MG63 (cell line): ENCODE measurements around the gene NPY4R2. TPM values are rescaled to one million over a fixed set of nuclear protein-coding genes. Genes with fewer than 3 reads are reported as not detected.
"Not testable (repeated sequence)": the region's sequence is repeated elsewhere in the genome, so short reads cannot be mapped to it uniquely, and the experiment has no call there.

ENCODE experiments used
- DNase-seq: peaks from one replicate; pipeline ENCODE4 v3.0.0-alpha.2; 2020
- H3K27me3 ChIP-seq: fragments of 250-450 bp; sonication (Bioruptor Pico); 2 replicates; pipeline ENCODE4 v1.5.1; 2020; ENCODE audit warnings: mild to moderate bottlenecking, moderate library complexity
- H3K36me3 ChIP-seq: fragments of 250-450 bp; sonication (Bioruptor Pico); 2 replicates; pipeline ENCODE4 v1.5.1; 2020; ENCODE audit warnings: mild to moderate bottlenecking, moderate library complexity
- H3K4me3 ChIP-seq: fragments of 250-450 bp; sonication (Bioruptor Pico); 2 replicates; pipeline ENCODE4 v1.5.1; 2020; ENCODE audit warnings: mild to moderate bottlenecking, moderate library complexity
- H3K9me3 ChIP-seq: fragments of 250-450 bp; sonication (Bioruptor Pico); 2 replicates; pipeline ENCODE4 v1.5.1; 2020; ENCODE audit warnings: mild to moderate bottlenecking, moderate library complexity
- total RNA-seq: library from RNA; depleted of rRNA; stranded (reverse); fragments of >200 nt; shearing (Covaris generic); gene quantifications from 2 replicates; pipeline ENCODE4 v1.2.3, GENCODE V29; 2014; ENCODE audit warnings: low replicate concordance; rRNA removed

NPY4R2 gene
- total RNA-seq, 1 experiment from 2014 or later: 0.26 TPM

DNA sequence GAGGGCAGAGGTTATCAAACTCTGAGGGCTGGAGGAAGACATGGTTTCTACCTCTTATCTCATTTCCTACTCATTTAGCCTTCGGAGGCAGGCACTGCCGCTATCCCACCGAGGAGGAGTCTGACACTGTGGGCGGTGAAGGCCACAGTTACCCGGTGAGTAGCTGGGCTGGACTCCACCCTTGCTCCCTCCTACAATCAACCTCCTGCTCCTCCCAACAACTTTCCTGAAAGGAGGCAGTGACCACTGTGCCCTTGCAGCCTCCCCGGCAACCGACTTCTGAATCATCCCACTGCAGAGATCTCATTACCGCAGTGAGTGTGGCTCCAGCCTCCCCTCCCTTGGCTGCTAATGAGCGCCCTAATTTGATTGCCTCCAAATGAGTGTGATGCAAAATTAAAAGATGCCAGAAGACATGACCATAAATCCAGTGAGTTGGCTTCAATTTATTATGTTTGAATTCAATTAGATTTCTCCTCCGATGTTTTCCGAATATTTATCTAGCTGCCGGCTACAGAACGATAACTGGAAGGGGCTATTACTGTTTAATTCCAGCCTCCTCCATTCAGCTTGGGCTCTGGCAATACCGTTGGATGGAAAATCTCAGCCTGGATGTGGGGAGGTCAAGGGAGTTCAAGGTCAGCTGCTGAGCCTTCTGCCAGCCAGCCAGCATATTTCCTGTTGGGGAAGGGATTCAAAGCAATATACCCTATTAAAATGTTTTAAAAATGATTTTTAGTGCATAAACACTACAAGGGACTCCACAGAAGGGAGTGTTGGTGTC is 46.0 kb downstream of the NPY4R2 start:
- DNase-seq, H3K27me3 ChIP-seq, H3K4me3 ChIP-seq, H3K36me3 ChIP-seq, H3K9me3 ChIP-seq: not testable (repeated sequence)

GRCh38 chr10:47968988-47969387 is 50.5 kb downstream of the NPY4R2 start:
- not testable (repeated sequence) for H3K9me3 ChIP-seq, H3K27me3 ChIP-seq, H3K36me3 ChIP-seq, H3K4me3 ChIP-seq, DNase-seq

DNA sequence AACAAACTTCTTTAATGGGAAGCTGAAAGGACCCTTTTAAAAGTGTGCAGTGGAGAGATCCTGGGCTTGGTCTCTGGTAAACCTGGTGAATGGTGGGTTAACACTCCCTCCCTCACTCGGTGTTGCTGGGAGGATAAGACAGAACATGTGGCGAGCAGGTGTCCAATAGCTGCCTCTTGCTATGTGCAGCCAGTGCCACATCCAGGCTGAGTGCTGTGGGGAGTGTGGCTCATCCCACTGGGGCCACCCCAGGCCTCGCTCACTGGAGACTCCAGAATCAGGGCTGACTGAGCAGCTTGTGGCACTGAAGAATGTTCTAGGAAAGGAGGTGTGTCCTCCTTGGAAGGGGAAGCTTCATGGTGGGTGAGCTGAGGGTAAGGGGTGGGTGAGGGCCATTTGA is 51.6 kb downstream of the NPY4R2 start:
- not testable (repeated sequence) for H3K9me3 ChIP-seq, DNase-seq, H3K36me3 ChIP-seq, H3K27me3 ChIP-seq, H3K4me3 ChIP-seq

- H3K36me3 ChIP-seq, H3K27me3 ChIP-seq, H3K4me3 ChIP-seq, H3K9me3 ChIP-seq, DNase-seq: not testable (repeated sequence)
Measured at GRCh38 chr10:47971598-47971997, 53.1 kb downstream of the NPY4R2 start.

- not testable (repeated sequence) for DNase-seq, H3K27me3 ChIP-seq, H3K36me3 ChIP-seq, H3K9me3 ChIP-seq, H3K4me3 ChIP-seq
Measured at GRCh38 chr10:47972077-47972476, 53.6 kb downstream of the NPY4R2 start.

Other genes with a start within 250 kb of the NPY4R2 start
- gene SYT15B, start 155.1 kb upstream of the NPY4R2 start, total RNA-seq: 0.26 and 1.1 TPM in 2 replicates
- gene FAM25C, start 81.1 kb downstream of the NPY4R2 start, total RNA-seq: 4.6 TPM in 1 of 2 replicates, not detected in the other